ENCODE measurements around the gene ABCC10.

The ABCC10 gene

DNA sequence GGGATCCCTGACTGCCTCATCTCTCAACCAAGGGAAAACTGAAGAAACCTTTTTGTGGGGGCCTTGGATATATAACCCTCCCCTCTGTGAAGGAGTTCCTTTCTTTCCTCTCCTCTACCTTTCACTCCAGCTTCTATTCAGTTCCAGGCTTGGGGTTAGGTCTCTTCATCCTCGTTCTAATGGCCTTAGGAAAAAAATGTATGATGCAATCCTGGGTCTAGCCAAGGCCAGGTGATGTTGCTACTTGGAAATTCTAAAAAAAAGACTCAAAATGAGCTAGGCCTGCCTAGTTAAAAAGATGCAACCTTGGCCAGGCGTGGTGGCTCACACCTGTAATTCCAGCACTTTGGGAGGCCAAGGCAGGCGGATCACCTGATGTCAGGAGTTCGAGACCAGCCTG is 7.6 kb downstream of the ABCC10 start:
- no peak for TF ChIP-seq EZH2 (IDR thresholded peaks at IDR 0.05)
- TF ChIP-seq FOXP2 (optimal IDR thresholded peaks at IDR 0.05; ENCODE audit: control extremely low read depth, extremely low read length, insufficient read depth), result no peak
- no peak for TF ChIP-seq POLR2AphosphoS5 (IDR thresholded peaks at IDR 0.05; ENCODE audit: borderline replicate concordance, low read depth, low read length)
- no peak overlapping the region for H3K4me3 ChIP-seq
- no peaks in the 10 kb centered on the region for H3K9me3 ChIP-seq (ENCODE audit: low read depth, low read length)
- peaks cover 3% of the 10 kb centered on the region; the same call in 1 of the 2 replicates for H3K36me3 ChIP-seq (ENCODE audit: insufficient read depth, low read length)
- H3K9ac ChIP-seq (ENCODE audit: insufficient read length), result no peak overlapping the region
- DNase-seq (ENCODE audit: low read depth, low spot score), result no peak
- no peak overlapping the region for H3K27ac ChIP-seq

GRCh38 chr6:43435682-43436437 is 8.5 kb downstream of the ABCC10 start:
- TF ChIP-seq EZH2 (IDR thresholded peaks at IDR 0.05) (no peak), FOXP2 (optimal IDR thresholded peaks at IDR 0.05; ENCODE audit: control extremely low read depth, extremely low read length, insufficient read depth) (no peak)
- no peak overlapping the region for H3K27ac ChIP-seq
- no peak overlapping the region for H3K9ac ChIP-seq (ENCODE audit: insufficient read length)
- peaks cover 3% of the 10 kb centered on the region; the same call in 1 of the 2 replicates for H3K36me3 ChIP-seq (ENCODE audit: insufficient read depth, low read length)
- no peak for DNase-seq (ENCODE audit: low read depth, low spot score)
- no peak overlapping the region for H3K4me3 ChIP-seq
- H3K9me3 ChIP-seq (ENCODE audit: low read depth, low read length), result no peaks in the 10 kb centered on the region

GRCh38 chr6:43436577-43437282 is 9.4 kb downstream of the ABCC10 start:
- Histone ChIP-seq H3K4me3 (no peak overlapping the region), H3K9ac (ENCODE audit: insufficient read length) (no peak overlapping the region), H3K36me3 (ENCODE audit: insufficient read depth, low read length) (peaks cover 3% of the 10 kb centered on the region; the same call in 1 of the 2 replicates), H3K27ac (no peak overlapping the region), H3K9me3 (ENCODE audit: low read depth, low read length) (no peaks in the 10 kb centered on the region)
- TF ChIP-seq FOXP2 (optimal IDR thresholded peaks at IDR 0.05; ENCODE audit: control extremely low read depth, extremely low read length, insufficient read depth) (no peak), EZH2 (IDR thresholded peaks at IDR 0.05) (no peak), POLR2AphosphoS5 (IDR thresholded peaks at IDR 0.05; ENCODE audit: borderline replicate concordance, low read depth, low read length) (no peak)
- no peak for DNase-seq (ENCODE audit: low read depth, low spot score)

- H3K27ac ChIP-seq, result no peak overlapping the region
- H3K9ac ChIP-seq (ENCODE audit: insufficient read length), result no peak overlapping the region
- no peak for TF ChIP-seq FOXP2 (optimal IDR thresholded peaks at IDR 0.05; ENCODE audit: control extremely low read depth, extremely low read length, insufficient read depth)
- no peak for TF ChIP-seq EZH2 (IDR thresholded peaks at IDR 0.05)
- no peak for TF ChIP-seq POLR2AphosphoS5 (IDR thresholded peaks at IDR 0.05; ENCODE audit: borderline replicate concordance, low read depth, low read length)
- no peak for DNase-seq (ENCODE audit: low read depth, low spot score)
- no peak overlapping the region for H3K4me3 ChIP-seq
- H3K9me3 ChIP-seq (ENCODE audit: low read depth, low read length), result no peaks in the 10 kb centered on the region
- H3K36me3 ChIP-seq (ENCODE audit: insufficient read depth, low read length), result peaks cover 3% of the 10 kb centered on the region; the same call in 1 of the 2 replicates
Measured at GRCh38 chr6:43437700-43438099, 10.4 kb downstream of the ABCC10 start.

GRCh38 chr6:43442935-43443334 is 15.6 kb downstream of the ABCC10 start:
- Histone ChIP-seq H3K27ac (no peak overlapping the region), H3K9me3 (ENCODE audit: low read depth, low read length) (no peaks in the 10 kb centered on the region), H3K36me3 (ENCODE audit: insufficient read depth, low read length) (no peaks in the 10 kb centered on the region; the same call in 1 of the 2 replicates), H3K9ac (ENCODE audit: insufficient read length) (no peak overlapping the region), H3K4me3 (no peak overlapping the region)
- no peak for TF ChIP-seq EZH2 (IDR thresholded peaks at IDR 0.05)
- no peak for TF ChIP-seq POLR2AphosphoS5 (IDR thresholded peaks at IDR 0.05; ENCODE audit: borderline replicate concordance, low read depth, low read length)
- TF ChIP-seq FOXP2 (optimal IDR thresholded peaks at IDR 0.05; ENCODE audit: control extremely low read depth, extremely low read length, insufficient read depth), result no peak
- DNase-seq (ENCODE audit: low read depth, low spot score), result no peak

DNA sequence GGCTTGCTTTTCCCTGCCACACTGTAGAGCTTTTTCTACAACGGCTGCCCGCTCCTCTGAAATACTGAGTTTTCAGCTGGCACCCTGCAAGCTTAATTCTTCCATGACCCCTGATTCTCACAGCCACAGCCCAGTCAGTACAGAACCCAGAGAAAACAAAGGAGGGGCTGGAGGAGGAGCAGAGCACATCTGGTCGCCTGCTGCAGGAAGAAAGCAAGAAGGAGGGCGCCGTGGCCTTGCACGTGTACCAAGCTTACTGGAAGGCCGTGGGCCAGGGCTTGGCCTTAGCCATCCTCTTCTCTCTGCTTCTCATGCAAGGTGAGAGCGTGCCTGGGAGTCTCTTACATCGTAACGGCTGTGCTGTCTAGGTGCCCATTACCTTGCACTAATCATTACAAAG is 16.7 kb downstream of the ABCC10 start:
- no peak overlapping the region for H3K4me3 ChIP-seq
- H3K36me3 ChIP-seq (ENCODE audit: insufficient read depth, low read length), result no peaks in the 10 kb centered on the region; the same call in 1 of the 2 replicates
- no peak for DNase-seq (ENCODE audit: low read depth, low spot score)
- no peak overlapping the region for H3K27ac ChIP-seq
- no peak for TF ChIP-seq EZH2 (IDR thresholded peaks at IDR 0.05)
- TF ChIP-seq FOXP2 (optimal IDR thresholded peaks at IDR 0.05; ENCODE audit: control extremely low read depth, extremely low read length, insufficient read depth), result no peak
- no peak for TF ChIP-seq POLR2AphosphoS5 (IDR thresholded peaks at IDR 0.05; ENCODE audit: borderline replicate concordance, low read depth, low read length)
- no peak overlapping the region for H3K9ac ChIP-seq (ENCODE audit: insufficient read length)
- no peaks in the 10 kb centered on the region for H3K9me3 ChIP-seq (ENCODE audit: low read depth, low read length)

DNA sequence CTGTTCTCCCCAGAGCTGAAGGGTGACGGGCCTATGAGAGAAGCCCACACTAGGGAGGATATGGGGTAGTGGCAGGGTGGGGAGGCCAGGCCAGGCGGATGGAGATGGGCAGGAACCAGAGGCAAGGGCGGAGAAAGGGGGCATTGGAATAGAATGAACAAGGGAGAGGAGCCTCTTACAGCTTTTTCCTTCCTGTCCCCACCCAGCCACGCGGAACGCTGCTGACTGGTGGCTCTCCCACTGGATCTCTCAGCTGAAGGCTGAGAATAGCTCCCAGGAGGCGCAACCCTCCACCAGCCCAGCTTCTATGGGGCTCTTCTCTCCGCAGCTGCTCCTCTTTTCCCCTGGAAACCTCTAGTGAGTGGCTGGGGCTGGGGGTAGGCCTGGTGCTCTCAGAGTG is 17.2 kb downstream of the ABCC10 start:
- Histone ChIP-seq H3K9ac (ENCODE audit: insufficient read length) (no peak overlapping the region), H3K27ac (no peak overlapping the region), H3K4me3 (no peak overlapping the region), H3K9me3 (ENCODE audit: low read depth, low read length) (no peaks in the 10 kb centered on the region), H3K36me3 (ENCODE audit: insufficient read depth, low read length) (no peaks in the 10 kb centered on the region; the same call in 1 of the 2 replicates)
- DNase-seq (ENCODE audit: low read depth, low spot score), result no peak
- TF ChIP-seq FOXP2 (optimal IDR thresholded peaks at IDR 0.05; ENCODE audit: control extremely low read depth, extremely low read length, insufficient read depth) (no peak), EZH2 (IDR thresholded peaks at IDR 0.05) (no peak), POLR2AphosphoS5 (IDR thresholded peaks at IDR 0.05; ENCODE audit: borderline replicate concordance, low read depth, low read length) (no peak)

DNA sequence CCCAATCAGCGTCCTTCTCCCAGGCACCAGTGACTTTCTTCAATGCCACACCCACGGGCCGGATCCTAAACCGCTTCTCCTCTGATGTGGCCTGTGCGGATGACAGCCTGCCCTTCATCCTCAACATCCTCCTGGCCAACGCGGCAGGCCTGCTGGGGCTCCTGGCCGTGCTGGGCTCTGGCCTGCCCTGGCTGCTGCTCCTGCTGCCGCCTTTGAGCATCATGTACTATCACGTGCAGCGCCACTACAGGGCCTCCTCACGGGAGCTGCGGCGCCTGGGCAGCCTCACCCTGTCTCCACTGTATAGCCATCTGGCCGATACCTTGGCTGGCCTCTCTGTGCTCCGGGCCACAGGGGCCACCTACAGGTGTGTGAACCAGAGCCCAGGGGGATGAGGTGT is 18.2 kb downstream of the ABCC10 start:
- H3K9ac ChIP-seq (ENCODE audit: insufficient read length), result no peak overlapping the region
- DNase-seq (ENCODE audit: low read depth, low spot score), result no peak
- peaks cover 8% of the 10 kb centered on the region; the same call in 1 of the 2 replicates for H3K36me3 ChIP-seq (ENCODE audit: insufficient read depth, low read length)
- H3K4me3 ChIP-seq, result no peak overlapping the region
- no peaks in the 10 kb centered on the region for H3K9me3 ChIP-seq (ENCODE audit: low read depth, low read length)
- TF ChIP-seq POLR2AphosphoS5 (IDR thresholded peaks at IDR 0.05; ENCODE audit: borderline replicate concordance, low read depth, low read length) (no peak), FOXP2 (optimal IDR thresholded peaks at IDR 0.05; ENCODE audit: control extremely low read depth, extremely low read length, insufficient read depth) (no peak), EZH2 (IDR thresholded peaks at IDR 0.05) (no peak)
- no peak overlapping the region for H3K27ac ChIP-seq

Data from SK-N-MC (cell line).